GM12875 (cell line): ENCODE results near the gene UNC5A.

Source experiments
- H3K4me3 ChIP-seq: one replicate; pipeline ENCODE4 v1.5.1; 2011; ENCODE audit warnings: low read depth, low read length, control low read depth
- CTCF ChIP-seq: IDR thresholded peaks from 2 replicates; pipeline ENCODE4 v1.5.1; 2011; ENCODE audit warnings: low read depth, mild to moderate bottlenecking, control low read depth, inconsistent platforms, low read length, moderate library complexity, borderline replicate concordance; ENCODE audit not compliant: insufficient read depth

Gene UNC5A

GRCh38 chr5:176895831-176896230 is 85.5 kb downstream of the UNC5A start:
- TF ChIP-seq CTCF = no peak
- H3K4me3 ChIP-seq = no peak overlapping the region

GRCh38 chr5:176897263-176897662 is 86.9 kb downstream of the UNC5A start:
- TF ChIP-seq CTCF = no peak
- H3K4me3 ChIP-seq = no peak overlapping the region

GRCh38 chr5:176899296-176899891 is 89.0 kb downstream of the UNC5A start, which contains the start of gene HK3:
HK3 (minus strand) TSS chr5:176899346; CDS start chr5:176896159, 3,187 bp downstream.
- TF ChIP-seq CTCF = no peak
- no peak within 1 kb of the TSS for H3K4me3 ChIP-seq

DNA sequence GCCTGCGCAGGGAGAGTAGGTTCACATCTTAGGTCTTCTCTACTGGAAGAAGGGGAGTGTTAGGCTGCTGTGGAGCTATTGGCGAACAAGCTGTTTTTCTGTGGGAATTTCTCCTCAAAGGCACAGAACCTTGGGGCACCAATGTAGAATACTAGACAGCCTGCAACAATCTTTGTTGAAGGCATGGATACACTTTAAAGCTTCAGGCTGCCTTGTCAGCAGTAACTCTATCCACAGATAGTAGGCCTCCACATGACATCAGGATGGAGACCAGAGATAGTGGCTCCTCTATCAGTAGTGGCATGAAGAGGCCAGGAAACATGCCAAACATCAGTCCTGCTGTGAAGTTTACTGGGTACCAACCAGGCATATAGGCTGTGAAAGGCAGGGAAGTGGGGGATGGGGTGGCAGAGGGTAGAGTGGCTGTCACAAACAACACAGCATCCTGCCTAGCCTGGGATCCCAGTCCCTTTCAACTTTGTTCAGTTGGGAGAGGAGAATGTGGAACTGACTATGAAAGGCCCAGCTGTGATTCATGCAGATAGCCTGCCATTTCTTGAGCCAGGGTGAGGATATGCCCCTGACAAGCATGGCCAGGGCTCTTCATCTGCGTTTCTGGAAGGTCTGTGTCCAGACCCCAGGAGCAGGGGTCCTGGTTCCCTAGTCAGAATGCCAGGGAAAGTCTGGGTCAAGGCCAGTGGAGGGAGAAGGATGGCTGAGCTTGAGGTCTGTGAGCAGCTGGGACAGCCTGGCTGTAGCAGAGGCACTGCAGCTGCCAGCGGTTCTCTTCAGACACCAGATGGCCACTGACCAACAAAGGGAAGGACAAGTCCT is 89.8 kb downstream of the UNC5A start:
- no peak for TF ChIP-seq CTCF
- H3K4me3 ChIP-seq = no peak overlapping the region

DNA sequence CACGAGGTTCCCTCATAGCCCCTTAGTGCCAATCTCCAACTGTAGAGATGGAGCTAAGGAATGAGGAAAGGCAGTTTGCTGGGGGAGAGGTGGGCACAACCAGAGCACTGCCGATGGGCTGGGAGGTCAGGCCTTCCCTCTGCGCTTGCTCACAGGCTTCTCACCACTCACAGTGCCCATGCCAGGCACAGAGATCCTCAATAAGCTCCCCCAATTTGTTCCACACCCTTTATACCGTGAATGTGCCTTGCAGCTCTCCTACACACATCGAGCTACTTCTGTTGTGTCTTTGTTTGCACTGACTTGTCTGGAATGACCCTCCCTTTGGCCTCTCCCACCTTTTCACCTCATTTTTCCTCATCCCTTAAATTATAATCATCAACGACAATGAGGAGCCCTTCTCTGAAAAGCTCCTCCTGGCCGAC is 90.4 kb downstream of the UNC5A start:
- no peak for TF ChIP-seq CTCF
- no peak overlapping the region for H3K4me3 ChIP-seq

DNA sequence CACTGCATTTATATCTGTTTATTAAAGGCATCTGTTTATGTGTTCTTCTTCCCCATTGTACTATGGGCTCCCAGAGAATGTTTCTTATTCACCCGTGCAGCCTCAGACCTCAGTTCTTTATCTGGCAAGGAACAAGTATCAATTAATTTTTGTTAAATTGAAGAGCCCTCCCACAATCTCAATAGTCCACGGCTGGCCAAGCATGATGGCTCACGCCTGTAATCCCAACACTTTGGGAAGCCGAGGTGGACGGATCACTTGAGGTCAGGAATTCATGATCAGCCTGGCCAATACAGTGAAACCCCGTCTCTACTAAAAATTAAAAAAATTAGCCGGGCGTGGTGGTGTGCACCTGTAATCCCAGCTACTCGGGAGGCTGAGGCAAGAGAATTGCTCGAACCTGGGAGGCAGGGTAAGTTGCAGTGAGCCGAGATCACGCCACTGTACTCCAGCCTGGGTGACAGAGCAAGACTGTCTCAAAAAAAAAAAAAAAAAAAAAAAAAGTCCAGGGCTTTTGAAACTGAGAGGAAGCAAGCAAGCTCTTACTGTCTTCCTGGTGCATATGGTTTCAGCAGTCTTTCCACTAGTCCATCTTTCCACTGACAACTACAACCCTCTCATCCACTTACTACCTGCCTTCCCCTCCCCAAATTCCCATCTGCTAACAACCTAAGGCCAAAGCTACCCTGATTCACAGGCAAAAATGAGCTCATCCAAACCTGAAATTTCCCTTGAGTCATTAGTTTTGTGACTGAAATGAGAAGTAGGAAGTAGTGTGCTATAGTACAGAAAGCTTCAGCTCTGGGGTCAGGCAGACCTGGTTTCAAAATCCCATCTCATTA is 91.1 kb downstream of the UNC5A start:
- no peak for TF ChIP-seq CTCF
- no peak overlapping the region for H3K4me3 ChIP-seq
